Skeletal muscle tissue (tissue), 4 donors: ENCODE results near the gene CFI. TPM values are rescaled to one million over a fixed set of nuclear protein-coding genes. Genes with fewer than 3 reads are reported as not detected.
"Not testable (repeated sequence)": the region's sequence is repeated elsewhere in the genome, so short reads cannot be mapped to it uniquely, and the experiment has no call there.

Source experiments
- H3K27ac ChIP-seq: one replicate; pipeline ENCODE4 v1.7.0; 2013; ENCODE audit warnings: mild to moderate bottlenecking, low read depth, low read length, inconsistent platforms
- H3K27me3 ChIP-seq, 3 donors: one replicate each; pipeline ENCODE4 v1.7.0; 2013; ENCODE audit warnings: low read length in 3 of 3; ENCODE audit not compliant: control insufficient read depth in 3 of 3, insufficient read depth in 3 of 3
- H3K36me3 ChIP-seq, 3 donors: one replicate each; pipeline ENCODE4 v1.7.0; 2013; ENCODE audit warnings: low read length in 3 of 3; ENCODE audit not compliant: control insufficient read depth in 3 of 3, insufficient read depth in 3 of 3
- H3K4me1 ChIP-seq, 3 donors: one replicate each; pipeline ENCODE4 v1.7.0; 2013; ENCODE audit warnings: low read length in 3 of 3, mild to moderate bottlenecking in 3 of 3; ENCODE audit not compliant: control insufficient read depth in 3 of 3, insufficient read depth in 3 of 3
- H3K4me3 ChIP-seq, 3 donors: one replicate each; pipeline ENCODE4 v1.7.0; 2013; ENCODE audit warnings: low read length in 3 of 3
- H3K9ac ChIP-seq, 3 donors: one replicate each; pipeline ENCODE4 v1.7.0; 2013; ENCODE audit warnings: low read length in 3 of 3, mild to moderate bottlenecking in 3 of 3, moderate library complexity in 2 of 3, low read depth in 1 of 3
- H3K9me3 ChIP-seq, 3 donors: one replicate each; pipeline ENCODE4 v1.7.0; 2013; ENCODE audit warnings: low read length in 3 of 3; ENCODE audit not compliant: control insufficient read depth in 3 of 3
- total RNA-seq: library from RNA; depleted of rRNA; stranded (reverse); fragments of >200 nt; gene quantifications from one replicate; pipeline ENCODE4 v1.2.3, GENCODE V29; 2014
- donor health status: Osteomylitis.

The CFI gene
- total RNA-seq, 1 donor from 2014 or later, result 5.7 TPM

DNA sequence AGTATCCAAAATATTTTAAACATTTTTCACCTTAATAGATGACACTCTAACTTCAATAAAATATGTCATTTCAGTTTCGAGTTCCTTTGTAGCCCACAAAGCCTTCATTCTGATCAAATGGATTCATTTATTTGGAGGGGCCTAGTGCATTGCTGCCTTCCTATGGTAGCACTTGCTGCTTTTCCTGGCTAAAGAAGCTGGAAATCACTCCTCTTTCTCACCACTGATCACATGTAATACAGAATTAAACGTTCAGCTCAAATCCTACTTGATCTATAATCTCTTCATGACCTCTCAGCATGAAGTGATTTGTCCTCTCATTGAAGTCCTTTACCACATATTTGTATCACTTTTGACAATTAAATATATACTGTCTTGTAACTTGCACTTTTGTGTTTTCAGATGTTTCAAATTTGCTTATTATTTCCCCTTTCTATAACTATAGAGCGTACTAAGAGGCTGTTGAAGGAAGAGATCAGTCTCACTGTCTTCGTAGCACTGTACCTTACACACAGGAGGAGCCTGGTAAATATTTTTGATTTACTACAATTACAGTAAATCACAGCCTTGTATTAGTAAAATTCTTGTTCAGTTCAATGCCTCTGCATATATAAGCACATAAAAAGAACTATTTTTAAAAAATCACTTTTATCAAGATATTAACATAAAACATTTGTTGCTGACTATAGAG, 555 bp downstream of the CFI start:
- peaks cover 0 to 3% (median 0%) of the 10 kb centered on the region in 3 donors for H3K4me1 ChIP-seq
- peak overlapping the region in 2 of 3 donors; percentile 0 to 64 for H3K4me3 ChIP-seq

DNA sequence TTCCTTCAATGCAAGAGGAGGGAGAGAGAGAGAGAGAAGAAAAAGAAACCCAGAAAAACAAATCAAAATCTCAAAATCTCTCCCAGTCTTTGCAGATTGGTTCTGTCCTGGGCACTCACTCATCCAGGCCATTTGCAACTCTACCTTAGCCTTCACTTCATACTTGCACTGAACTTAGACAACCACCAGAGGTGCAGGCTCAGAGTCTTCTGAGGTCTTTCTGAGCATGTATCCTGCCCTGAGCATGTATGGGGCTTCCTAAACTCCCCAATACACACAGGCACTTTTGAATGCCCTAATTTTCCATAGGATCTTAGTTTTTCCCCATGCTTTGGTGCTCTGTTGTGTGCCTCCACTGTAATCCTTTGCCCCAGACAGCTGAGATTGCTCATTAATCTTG, 2.9 kb downstream of the CFI start:
- Histone ChIP-seq H3K27ac (no peak overlapping the region), H3K9ac (no peak overlapping the region)

More for the DNA sequence above, 555 bp downstream of the CFI start:
- Histone ChIP-seq H3K36me3 (no peaks in the 10 kb centered on the region), H3K9me3 (no peaks in the 10 kb centered on the region), H3K27me3 (no peaks in the 10 kb centered on the region), H3K9ac (peak overlapping the region in 1 of 3 donors; percentile 36), H3K27ac (no peak overlapping the region)

GRCh38 chr4:109795059-109795458, 6.7 kb downstream of the CFI start:
- H3K4me3 ChIP-seq, result no peak overlapping the region
- no peaks in the 10 kb centered on the region for H3K27me3 ChIP-seq
- no peak overlapping the region for H3K27ac ChIP-seq
- H3K4me1 ChIP-seq, result no peaks in the 10 kb centered on the region
- H3K9ac ChIP-seq, result no peak overlapping the region
- H3K36me3 ChIP-seq, result no peaks in the 10 kb centered on the region
- H3K9me3 ChIP-seq, result no peaks in the 10 kb centered on the region

More for the DNA sequence above, 2.9 kb downstream of the CFI start:
- Histone ChIP-seq H3K9me3 (no peaks in the 10 kb centered on the region), H3K27me3 (no peaks in the 10 kb centered on the region), H3K36me3 (no peaks in the 10 kb centered on the region), H3K4me3 (no peak overlapping the region), H3K4me1 (peaks cover 0 to 3% (median 0%) of the 10 kb centered on the region in 3 donors)

DNA sequence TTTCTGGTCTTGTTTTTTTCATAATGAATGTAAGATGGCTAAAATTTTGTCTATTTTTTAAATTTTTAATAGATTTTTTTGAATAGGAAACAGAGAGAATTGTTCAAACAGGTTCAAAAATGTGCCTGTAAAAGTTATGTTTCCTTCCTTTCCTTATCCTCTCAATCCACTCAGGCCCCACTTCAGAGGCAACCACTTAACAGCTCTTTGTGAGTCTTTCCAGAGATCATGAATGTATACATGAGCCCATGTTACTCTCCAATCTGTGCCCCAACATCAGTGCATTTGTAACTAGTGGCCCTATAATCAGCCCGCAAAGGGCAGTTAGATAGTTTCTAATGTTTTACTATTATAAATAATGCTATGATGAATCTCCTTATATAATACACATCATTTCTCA, 14.0 kb downstream of the CFI start:
- H3K27ac ChIP-seq, result no peak overlapping the region
- no peaks in the 10 kb centered on the region for H3K36me3 ChIP-seq
- no peaks in the 10 kb centered on the region for H3K9me3 ChIP-seq
- no peak overlapping the region for H3K9ac ChIP-seq
- H3K4me1 ChIP-seq, result no peaks in the 10 kb centered on the region
- H3K4me3 ChIP-seq, result no peak overlapping the region
- no peaks in the 10 kb centered on the region for H3K27me3 ChIP-seq

DNA sequence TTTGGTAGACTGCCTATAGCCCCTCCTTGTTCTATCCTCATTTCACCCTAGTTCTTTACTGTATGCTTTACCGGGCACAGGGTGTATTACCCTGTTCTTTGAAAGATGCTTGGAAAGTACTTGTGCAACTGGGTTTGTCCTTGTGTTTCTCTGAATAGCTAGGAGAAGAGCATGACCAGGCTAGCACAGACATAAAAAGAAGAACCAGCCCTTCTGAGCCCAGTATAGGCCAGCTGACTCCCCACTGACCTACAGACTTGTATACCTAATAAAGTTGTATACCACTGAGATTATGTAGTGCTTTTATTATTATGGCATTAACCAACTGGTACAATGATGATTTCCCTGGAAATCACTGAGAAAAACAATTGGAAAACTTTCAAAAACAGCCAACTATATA, 15.0 kb downstream of the CFI start:
- Histone ChIP-seq H3K9me3 (no peaks in the 10 kb centered on the region), H3K4me1 (no peaks in the 10 kb centered on the region), H3K27ac (no peak overlapping the region), H3K36me3 (no peaks in the 10 kb centered on the region), H3K9ac (no peak overlapping the region), H3K4me3 (no peak overlapping the region), H3K27me3 (no peaks in the 10 kb centered on the region)

DNA sequence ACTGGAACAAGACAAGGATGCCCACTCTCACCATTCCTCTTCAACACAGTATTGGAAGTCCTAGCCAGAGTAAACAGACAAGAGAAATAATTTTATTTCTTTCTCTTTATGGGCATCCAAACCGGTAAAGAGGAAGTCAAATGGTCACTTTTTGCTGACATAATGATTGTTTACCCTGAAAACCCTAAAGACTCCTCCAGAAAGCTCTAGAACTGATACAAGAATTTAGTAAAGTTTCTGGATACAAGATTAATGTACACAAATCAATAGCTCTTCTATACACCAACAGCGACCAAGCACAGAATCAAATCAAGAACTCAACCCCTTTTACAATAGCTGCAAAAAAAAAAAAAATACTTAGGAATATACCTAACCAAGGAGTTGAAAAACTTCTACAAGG, 19.7 kb downstream of the CFI start:
- not testable (repeated sequence) for H3K27me3 ChIP-seq, H3K9ac ChIP-seq, H3K4me3 ChIP-seq, H3K4me1 ChIP-seq, H3K36me3 ChIP-seq, H3K9me3 ChIP-seq, H3K27ac ChIP-seq

DNA sequence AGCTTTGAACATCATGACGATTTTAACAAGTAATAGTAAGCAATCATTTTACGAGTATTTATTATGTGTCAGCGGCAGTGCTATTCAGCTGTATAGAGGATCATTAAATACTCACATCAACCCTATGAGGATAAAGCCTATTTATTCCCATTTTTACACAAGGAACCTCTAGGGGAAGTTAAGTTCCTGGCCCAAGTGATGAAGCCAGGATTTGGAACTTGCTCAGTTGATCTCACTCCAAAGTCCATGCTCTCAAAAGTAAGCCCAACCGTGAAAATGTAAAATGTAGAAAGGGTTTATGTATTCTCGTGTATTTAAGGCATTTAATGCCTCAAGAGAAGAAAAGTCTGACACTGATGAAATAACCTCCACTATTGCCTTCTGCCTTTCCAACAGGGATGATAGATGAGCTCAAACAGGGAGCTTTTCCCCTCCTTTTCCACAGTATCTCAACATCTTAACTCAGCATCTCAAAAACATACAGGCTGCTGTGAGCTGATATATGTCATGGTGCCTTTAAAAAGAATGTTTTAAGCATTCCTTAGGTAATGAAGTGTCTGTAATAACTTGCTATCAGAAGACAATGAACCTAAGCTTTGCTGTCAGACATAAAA, 36.9 kb downstream of the CFI start:
- H3K4me3 ChIP-seq, result no peak overlapping the region
- H3K36me3 ChIP-seq, result no peaks in the 10 kb centered on the region
- H3K27ac ChIP-seq, result no peak overlapping the region
- H3K4me1 ChIP-seq, result no peaks in the 10 kb centered on the region
- no peak overlapping the region for H3K9ac ChIP-seq
- no peaks in the 10 kb centered on the region for H3K9me3 ChIP-seq
- peaks cover 0 to 4% (median 0%) of the 10 kb centered on the region in 3 donors for H3K27me3 ChIP-seq

DNA sequence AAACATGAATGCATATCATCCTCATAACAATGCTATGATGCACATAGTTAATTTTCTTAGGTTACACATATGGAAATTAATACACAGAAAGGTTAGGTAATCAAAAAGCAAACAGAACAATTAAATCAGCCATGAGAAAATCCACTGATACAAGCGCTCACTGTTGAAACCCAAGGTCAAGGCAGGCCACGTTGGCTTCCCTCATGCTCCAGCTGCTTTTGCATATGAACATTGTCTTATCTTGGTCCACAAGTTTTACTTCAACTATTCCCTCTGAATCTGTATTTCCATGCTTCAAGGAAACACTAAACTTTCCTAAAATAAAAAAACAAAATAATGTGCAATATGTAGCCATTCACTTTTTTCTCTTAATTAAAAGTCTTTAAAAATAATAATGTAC, 37.4 kb downstream of the CFI start:
- Histone ChIP-seq H3K9me3 (no peaks in the 10 kb centered on the region), H3K4me3 (no peak overlapping the region), H3K36me3 (no peaks in the 10 kb centered on the region), H3K4me1 (no peaks in the 10 kb centered on the region), H3K9ac (no peak overlapping the region), H3K27ac (no peak overlapping the region), H3K27me3 (peaks cover 0 to 1% (median 0%) of the 10 kb centered on the region in 3 donors)

DNA sequence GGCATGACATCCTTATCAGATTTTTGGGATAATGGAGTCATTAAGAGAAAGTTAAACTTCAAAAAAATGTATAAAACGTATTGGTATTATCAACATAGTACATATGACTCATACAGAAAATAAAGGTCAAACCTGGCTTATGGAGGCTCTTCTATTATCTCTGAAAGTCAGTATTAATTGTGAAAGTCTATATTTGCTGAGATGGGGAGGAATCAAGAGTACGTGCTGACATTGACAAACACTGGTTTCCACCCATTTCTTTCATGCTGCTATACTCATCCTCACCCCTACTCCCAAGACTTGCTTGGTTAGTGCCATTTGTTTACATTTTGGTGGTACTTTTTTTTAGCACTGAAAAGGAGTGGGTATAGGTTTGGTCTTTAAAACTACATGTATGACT, 41.1 kb downstream of the CFI start:
- H3K36me3 ChIP-seq, result no peaks in the 10 kb centered on the region
- no peak overlapping the region for H3K9ac ChIP-seq
- no peaks in the 10 kb centered on the region for H3K9me3 ChIP-seq
- H3K27me3 ChIP-seq, result no peaks in the 10 kb centered on the region
- H3K4me1 ChIP-seq, result no peaks in the 10 kb centered on the region
- H3K27ac ChIP-seq, result no peak overlapping the region
- H3K4me3 ChIP-seq, result no peak overlapping the region

DNA sequence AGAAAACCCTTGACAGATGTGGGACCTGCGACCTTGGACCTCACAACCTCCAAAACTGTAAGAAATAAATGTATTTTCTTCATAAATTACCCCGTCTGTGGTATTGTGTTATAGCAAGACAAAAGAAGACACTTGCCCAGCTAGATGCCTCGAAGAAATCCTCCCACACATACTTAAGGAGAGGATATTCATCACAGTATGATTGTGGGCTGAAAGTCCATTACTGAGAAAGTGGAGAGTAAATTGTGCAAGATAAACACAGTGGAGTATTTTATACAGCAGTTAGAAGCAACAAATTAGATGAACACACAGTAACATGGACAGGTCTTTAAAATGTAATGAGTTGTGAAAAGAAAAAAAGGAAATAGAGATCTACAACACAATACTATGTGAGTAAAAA, 46.1 kb downstream of the CFI start:
- Histone ChIP-seq H3K27me3 (no peaks in the 10 kb centered on the region), H3K4me1 (no peaks in the 10 kb centered on the region), H3K4me3 (no peak overlapping the region), H3K27ac (no peak overlapping the region), H3K36me3 (no peaks in the 10 kb centered on the region), H3K9ac (no peak overlapping the region), H3K9me3 (no peaks in the 10 kb centered on the region)
